IPS-18a (cell line): Measurements from ENCODE around the gene RPS2.
"Not testable (repeated sequence)": the region's sequence is repeated elsewhere in the genome, so short reads cannot be mapped to it uniquely, and the experiment has no call there.

ENCODE experiments used
- H3K27ac ChIP-seq: one replicate; pipeline ENCODE4 v1.5.1; 2013; ENCODE audit warnings: low read length
- H3K27me3 ChIP-seq: one replicate; pipeline ENCODE4 v1.6.1; 2013; ENCODE audit warnings: mild to moderate bottlenecking, low read length; ENCODE audit not compliant: control insufficient read depth, insufficient read depth
- H3K36me3 ChIP-seq: one replicate; pipeline ENCODE4 v1.6.1; 2013; ENCODE audit warnings: low read depth, low read length; ENCODE audit not compliant: control insufficient read depth
- H3K4me1 ChIP-seq: one replicate; pipeline ENCODE4 v1.6.1; 2013; ENCODE audit warnings: low read depth, low read length; ENCODE audit not compliant: control insufficient read depth
- H3K4me3 ChIP-seq: one replicate; pipeline ENCODE4 v1.5.1; 2013; ENCODE audit warnings: low read length
- H3K9ac ChIP-seq: one replicate; pipeline ENCODE4 v1.6.1; 2013; ENCODE audit warnings: mild to moderate bottlenecking, low read length, moderate library complexity
- H3K9me3 ChIP-seq: one replicate; pipeline ENCODE4 v1.6.1; 2013; ENCODE audit warnings: low read depth, low read length; ENCODE audit not compliant: control insufficient read depth

Gene RPS2

GRCh38 chr16:1965396-1966001 is 873 bp upstream of the RPS2 start:
- H3K36me3 ChIP-seq = peaks cover 30% of the 10 kb centered on the region
- no peaks in the 10 kb centered on the region for H3K9me3 ChIP-seq

GRCh38 chr16:1963806-1964505 is 670 bp downstream of the RPS2 start:
- Histone ChIP-seq H3K27ac (peak overlapping the region; percentile 3), H3K36me3 (peaks cover 30% of the 10 kb centered on the region), H3K4me1 (peaks cover 10% of the 10 kb centered on the region), H3K4me3 (peak overlapping the region; percentile 80), H3K9me3 (no peaks in the 10 kb centered on the region), H3K27me3 (no peaks in the 10 kb centered on the region), H3K9ac (peak overlapping the region; percentile 91)

More at GRCh38 chr16:1965396-1966001, 873 bp upstream of the RPS2 start:
- H3K9ac ChIP-seq = peak overlapping the region; percentile 91
- no peak overlapping the region for H3K27ac ChIP-seq
- H3K4me3 ChIP-seq = peak overlapping the region; percentile 80
- no peaks in the 10 kb centered on the region for H3K27me3 ChIP-seq
- H3K4me1 ChIP-seq = peaks cover 10% of the 10 kb centered on the region

- H3K27me3 ChIP-seq, H3K27ac ChIP-seq, H3K9me3 ChIP-seq: not testable (repeated sequence)
- Histone ChIP-seq H3K9ac (peak overlapping the region; percentile 91), H3K36me3 (peaks cover 30% of the 10 kb centered on the region), H3K4me3 (peak overlapping the region; percentile 80), H3K4me1 (peaks cover 10% of the 10 kb centered on the region)
Measured at GRCh38 chr16:1962161-1963153, 2.2 kb downstream of the RPS2 start.

GRCh38 chr16:1961651-1962067 is 3.0 kb downstream of the RPS2 start:
- Histone ChIP-seq H3K4me3 (peak overlapping the region; percentile 80), H3K27ac (no peak overlapping the region), H3K36me3 (peaks cover 30% of the 10 kb centered on the region), H3K9ac (no peak overlapping the region), H3K4me1 (peaks cover 10% of the 10 kb centered on the region), H3K9me3 (no peaks in the 10 kb centered on the region), H3K27me3 (no peaks in the 10 kb centered on the region)

GRCh38 chr16:1960665-1961630 is 3.7 kb downstream of the RPS2 start:
- H3K27ac ChIP-seq = no peak overlapping the region
- no peak overlapping the region for H3K9ac ChIP-seq
- H3K9me3 ChIP-seq = no peaks in the 10 kb centered on the region
- peak overlapping the region; percentile 83 for H3K4me3 ChIP-seq
- H3K4me1 ChIP-seq = peaks cover 10% of the 10 kb centered on the region
- H3K36me3 ChIP-seq = peaks cover 30% of the 10 kb centered on the region
- H3K27me3 ChIP-seq = no peaks in the 10 kb centered on the region

GRCh38 chr16:1959269-1960039 is 5.2 kb downstream of the RPS2 start, which contains the start of gene NDUFB10:
Gene NDUFB10, plus strand, starts transcription at chr16:1959538. Its CDS starts 87 bp downstream, at chr16:1959625.
- Histone ChIP-seq H3K27ac (no peak within 1 kb of the TSS), H3K4me3 (peak within 1 kb of the TSS; percentile 83), H3K36me3 (peaks cover 30% of the 10 kb centered on the region), H3K27me3 (no peaks in the 10 kb centered on the region), H3K4me1 (peaks cover 10% of the 10 kb centered on the region), H3K9me3 (no peaks in the 10 kb centered on the region), H3K9ac (peak within 1 kb of the TSS; percentile 88)

- Histone ChIP-seq H3K9me3 (no peaks in the 10 kb centered on the region), H3K27me3 (no peaks in the 10 kb centered on the region), H3K4me3 (peak overlapping the region; percentile 83), H3K9ac (no peak overlapping the region), H3K4me1 (peaks cover 10% of the 10 kb centered on the region), H3K36me3 (peaks cover 27% of the 10 kb centered on the region), H3K27ac (no peak overlapping the region)
Measured at GRCh38 chr16:1958715-1959268, 5.8 kb downstream of the RPS2 start.

- H3K27ac ChIP-seq, H3K27me3 ChIP-seq, H3K9ac ChIP-seq, H3K4me3 ChIP-seq, H3K9me3 ChIP-seq: not testable (repeated sequence)
- peaks cover 10% of the 10 kb centered on the region for H3K4me1 ChIP-seq
- H3K36me3 ChIP-seq = peaks cover 20% of the 10 kb centered on the region
Measured at GRCh38 chr16:1958143-1958491, 6.5 kb downstream of the RPS2 start.

GRCh38 chr16:1957434-1958142 is 7.0 kb downstream of the RPS2 start:
- H3K27me3 ChIP-seq, H3K4me3 ChIP-seq, H3K9ac ChIP-seq, H3K4me1 ChIP-seq, H3K9me3 ChIP-seq, H3K27ac ChIP-seq: not testable (repeated sequence)
- H3K36me3 ChIP-seq = peaks cover 15% of the 10 kb centered on the region
